Right forelimb (tissue), 1 donor: Measurements from ENCODE around the gene ADGRG3.

Experiments used
- DNase-seq: peaks from one replicate; pipeline ENCODE4 v3.0.0-alpha.2; 2018

Gene ADGRG3

DNA sequence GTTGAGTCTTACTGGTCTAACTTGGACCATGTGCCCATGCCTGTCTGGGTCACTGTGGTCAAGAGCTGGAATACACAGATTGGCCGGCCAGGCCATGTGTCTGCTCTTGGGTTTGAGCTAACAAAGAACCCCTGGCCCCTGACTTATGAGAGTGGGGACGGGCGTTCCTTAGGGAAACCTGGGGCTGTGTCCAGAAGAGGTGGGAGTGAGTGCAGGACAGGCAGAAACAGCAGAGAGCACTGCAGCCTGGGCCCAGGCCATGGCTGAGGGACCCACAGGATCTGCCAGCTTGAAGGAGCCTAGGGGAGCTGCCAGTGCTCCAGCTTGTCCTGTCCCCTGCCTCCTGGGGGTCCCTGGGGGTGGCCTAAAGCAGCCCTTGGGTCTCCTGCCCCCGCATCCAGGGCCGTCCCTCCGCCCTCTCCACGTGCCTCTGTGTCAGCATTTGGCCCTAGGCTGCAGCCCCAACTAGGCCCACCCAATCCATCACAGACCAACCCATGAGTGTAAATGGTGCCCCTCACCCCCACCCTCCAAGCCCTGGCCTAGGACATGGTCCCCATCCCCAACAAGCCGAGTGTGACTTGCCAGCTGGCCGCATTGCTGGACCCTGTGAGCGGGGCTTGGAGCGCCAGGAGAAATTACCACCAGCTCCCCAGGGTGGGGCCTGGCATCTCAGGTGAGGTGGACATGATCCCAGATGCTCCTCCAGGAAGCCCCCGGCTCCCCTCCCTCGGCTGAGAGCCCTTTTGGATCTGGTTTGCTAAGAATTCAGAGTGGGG is 14.0 kb downstream of the ADGRG3 start:
- no peak for DNase-seq

DNA sequence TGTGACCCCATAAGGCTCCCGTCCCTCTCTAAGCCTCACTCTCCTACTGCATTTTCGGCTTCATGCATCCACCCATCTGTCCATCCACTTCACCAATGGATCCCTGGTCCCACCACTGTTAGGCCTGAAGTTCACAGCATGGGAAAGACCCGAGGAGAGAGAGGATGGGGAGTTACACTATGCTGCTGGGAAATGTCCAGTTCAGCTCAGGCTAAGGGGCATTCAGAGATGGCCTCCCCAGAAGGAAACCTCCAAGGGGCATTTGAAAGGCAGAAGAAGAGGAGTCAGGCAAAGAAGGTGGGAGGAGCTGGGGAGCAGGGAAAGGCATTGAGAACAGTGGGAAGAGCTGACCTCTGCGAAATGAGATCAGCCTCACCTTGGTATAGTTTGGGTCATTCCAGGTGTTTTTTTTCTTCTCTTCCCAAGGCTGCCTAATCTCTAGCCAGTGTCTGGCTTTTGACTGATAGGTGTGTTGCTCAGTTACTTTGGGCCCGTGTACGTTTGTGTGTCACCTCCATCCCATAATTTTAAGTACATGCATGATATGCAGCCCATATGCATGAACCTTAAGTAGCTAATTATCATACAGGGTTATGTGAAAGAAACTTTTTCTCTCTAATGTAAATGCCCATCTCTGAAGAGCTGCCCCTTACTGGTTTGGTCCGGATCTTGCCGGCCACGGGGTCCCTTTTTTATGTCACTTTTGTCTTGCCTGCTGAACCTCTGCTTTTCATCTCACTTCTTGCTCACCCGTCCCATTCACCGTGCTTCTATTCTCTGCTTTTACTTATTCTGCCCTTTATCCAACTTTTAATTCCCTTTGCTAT is 14.9 kb downstream of the ADGRG3 start:
- no peak for DNase-seq

DNA sequence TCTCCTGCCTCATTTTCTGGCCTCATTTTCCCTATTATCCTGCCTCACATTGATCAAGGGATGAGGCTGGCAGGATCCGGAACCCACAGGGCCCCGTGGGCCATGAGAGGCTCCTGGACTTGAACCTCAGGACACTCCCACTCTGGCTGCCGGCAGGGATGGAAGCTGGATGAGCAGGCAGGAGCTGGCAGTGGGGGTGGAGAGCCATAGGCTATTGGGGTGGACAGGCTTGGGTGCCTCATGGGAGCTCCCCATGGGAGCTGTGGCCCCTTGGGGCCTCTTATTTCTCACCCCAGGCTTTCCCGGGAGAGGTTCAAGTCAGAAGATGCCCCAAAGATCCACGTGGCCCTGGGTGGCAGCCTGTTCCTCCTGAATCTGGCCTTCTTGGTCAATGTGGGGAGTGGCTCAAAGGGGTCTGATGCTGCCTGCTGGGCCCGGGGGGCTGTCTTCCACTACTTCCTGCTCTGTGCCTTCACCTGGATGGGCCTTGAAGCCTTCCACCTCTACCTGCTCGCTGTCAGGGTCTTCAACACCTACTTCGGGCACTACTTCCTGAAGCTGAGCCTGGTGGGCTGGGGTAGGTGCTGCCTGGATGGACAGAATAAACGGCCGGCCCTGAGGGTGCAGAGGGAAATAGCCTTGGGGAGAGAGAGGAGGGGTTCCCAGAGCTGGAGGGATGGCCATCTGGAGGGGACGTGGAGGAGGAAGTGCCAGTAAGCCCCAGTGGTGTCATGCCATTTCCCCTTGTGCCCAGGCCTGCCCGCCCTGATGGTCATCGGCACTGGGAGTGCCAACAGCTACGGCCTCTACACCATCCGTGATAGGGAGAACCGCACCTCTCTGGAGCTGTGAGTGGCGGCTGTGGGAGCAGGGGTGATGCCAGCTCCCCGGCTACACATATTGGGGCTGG is 15.8 kb downstream of the ADGRG3 start:
- DNase-seq: no peak

DNA sequence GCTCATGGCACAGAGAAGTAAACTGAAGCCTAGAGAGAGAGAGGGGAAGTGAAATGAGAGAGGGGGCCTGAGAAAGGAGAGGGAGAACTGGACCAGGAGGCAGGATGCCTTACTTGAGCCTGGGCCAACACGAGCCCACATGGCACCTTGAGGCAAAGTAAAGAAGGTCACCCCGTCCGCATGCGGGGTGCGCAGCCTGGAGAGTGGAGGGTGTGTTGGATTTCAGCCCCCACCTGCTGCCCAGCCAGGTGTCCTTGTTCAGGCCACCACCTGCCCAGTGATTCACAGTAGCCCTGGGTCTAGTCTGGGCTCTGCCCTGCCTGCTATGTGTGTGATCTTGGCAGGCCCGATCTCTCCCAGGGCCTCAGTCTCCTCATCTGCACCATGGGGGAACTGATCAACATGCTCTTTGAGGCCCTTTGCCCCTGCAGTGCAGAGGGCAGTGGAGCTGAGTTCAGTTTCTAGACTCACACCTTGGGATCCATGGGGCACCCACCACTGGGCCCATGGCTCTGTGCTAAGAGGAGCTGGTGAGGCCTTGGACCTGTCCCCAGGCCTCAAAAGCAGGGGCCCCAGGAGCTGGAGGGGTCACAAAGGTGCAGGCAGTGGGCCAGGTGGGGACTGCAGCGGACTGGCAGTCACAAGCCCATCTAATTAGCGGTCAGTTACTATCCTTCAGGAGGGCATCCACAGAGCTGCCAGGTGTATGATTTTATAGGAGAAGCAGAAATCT is 16.7 kb downstream of the ADGRG3 start:
- no peak for DNase-seq

DNA sequence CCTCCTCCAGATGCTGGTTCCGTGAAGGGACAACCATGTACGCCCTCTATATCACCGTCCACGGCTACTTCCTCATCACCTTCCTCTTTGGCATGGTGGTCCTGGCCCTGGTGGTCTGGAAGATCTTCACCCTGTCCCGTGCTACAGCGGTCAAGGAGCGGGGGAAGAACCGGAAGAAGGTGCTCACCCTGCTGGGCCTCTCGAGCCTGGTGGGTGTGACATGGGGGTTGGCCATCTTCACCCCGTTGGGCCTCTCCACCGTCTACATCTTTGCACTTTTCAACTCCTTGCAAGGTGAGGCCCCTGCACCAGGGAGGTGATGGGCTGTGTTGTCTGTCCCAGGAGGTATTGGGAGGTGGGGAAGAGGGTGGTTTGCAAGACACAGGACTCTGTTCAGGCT is 17.5 kb downstream of the ADGRG3 start:
- no peak for DNase-seq

DNA sequence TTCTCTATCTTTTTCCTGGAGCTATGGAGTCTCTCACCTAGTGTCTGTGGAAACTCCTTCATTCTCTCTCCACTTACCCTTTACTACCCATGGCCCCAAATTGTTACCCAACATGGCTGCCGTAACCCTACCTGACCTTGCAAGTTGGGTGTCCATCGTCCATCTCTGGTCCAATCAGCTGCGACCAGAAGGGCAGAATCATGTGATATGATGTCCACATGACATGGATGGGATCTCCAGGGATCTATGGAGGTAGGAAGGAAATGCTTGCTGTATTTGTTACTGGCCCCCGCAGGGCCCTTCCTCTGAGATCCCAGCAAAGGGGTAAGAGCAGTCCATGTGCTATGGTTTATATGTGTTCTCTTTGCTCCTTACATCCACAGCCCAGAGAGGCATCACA is 18.5 kb downstream of the ADGRG3 start:
- no peak for DNase-seq

DNA sequence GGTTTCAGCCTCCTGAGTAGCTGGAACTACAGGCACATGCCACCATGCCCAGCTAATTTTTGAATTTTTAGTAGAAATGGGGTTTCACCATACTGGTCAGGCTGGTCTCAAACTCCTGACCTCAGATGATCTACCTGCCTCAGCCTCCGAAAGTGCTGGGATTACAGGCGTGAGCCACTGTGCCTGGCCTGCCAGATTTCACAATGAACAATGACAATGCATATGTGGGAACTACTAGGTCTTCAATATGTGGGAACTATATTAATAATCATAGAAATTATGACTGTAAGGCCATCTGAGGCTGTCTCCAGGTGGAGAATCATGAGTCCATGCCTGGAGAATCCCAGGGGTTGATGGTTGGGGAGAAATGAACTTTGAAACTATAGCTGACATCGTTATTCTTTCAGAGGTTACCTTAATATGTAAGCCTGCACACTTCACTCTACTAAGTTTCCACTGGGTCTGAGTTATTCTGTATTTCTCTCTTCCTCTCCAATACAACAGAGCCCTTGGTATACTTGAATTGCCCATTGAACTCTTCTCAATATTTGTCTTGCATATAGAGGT is 19.3 kb downstream of the ADGRG3 start:
- DNase-seq: no peak

DNA sequence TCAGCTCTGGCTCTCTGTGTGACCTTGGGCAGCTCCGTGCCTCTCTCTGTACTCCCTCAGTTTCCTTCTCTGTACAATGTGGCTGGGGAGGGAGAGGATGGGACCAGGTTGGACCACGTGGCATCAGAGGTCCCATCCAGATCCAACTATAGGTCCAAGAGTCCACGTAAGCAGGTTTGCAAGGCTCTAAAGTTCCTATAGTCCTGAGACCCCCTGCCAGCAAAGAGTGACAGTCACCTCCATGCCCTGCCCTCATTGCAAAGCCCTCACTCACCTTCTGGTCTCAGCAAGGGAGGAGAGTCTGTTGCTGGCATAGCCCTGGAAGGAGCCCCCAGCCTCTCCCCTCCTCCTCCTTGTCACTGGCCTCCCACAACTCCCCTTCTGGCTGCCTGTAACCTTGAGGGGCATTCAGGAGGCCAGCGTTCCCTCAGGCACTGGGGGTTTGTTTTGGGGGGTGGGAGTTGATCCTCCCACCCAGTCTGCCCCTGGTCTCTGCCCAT is 20.4 kb downstream of the ADGRG3 start:
- DNase-seq: no peak

DNA sequence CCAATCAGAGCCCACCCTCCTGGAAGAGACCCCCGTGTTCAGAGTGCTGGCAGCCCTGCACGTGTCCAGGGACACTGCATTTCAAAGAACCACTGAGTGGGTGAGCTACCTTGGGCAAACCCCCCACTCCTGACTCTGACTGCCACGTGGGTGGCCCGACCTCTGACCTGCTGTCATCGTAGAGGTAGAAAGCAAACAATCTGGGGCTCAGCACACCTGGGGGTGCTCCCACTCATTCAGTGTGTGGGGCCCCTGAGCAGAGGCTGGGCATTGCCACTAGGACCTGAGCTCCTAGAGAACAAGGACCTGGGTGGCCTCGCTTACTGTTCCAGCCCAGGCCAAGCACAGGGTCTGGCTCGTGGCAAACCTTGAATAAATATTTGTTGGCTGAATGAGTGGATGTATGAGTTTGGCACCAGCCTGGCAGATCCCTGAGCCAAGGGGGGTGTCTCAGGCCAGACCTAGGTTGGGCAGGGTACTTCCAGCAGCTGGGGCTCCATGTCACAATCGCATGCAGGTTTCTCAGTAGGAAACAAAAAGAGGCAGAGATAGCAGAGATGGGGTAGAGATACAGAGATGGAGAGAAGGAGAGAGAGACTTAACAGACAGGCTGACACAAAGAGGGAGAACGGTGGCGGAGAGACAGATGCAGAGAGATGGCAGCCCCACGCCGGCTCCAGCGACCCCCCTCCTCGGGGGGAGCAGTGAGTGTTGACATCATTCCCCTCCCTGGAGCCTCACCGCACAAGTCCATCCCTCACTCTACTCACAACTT is 21.1 kb downstream of the ADGRG3 start:
- DNase-seq: no peak

DNA sequence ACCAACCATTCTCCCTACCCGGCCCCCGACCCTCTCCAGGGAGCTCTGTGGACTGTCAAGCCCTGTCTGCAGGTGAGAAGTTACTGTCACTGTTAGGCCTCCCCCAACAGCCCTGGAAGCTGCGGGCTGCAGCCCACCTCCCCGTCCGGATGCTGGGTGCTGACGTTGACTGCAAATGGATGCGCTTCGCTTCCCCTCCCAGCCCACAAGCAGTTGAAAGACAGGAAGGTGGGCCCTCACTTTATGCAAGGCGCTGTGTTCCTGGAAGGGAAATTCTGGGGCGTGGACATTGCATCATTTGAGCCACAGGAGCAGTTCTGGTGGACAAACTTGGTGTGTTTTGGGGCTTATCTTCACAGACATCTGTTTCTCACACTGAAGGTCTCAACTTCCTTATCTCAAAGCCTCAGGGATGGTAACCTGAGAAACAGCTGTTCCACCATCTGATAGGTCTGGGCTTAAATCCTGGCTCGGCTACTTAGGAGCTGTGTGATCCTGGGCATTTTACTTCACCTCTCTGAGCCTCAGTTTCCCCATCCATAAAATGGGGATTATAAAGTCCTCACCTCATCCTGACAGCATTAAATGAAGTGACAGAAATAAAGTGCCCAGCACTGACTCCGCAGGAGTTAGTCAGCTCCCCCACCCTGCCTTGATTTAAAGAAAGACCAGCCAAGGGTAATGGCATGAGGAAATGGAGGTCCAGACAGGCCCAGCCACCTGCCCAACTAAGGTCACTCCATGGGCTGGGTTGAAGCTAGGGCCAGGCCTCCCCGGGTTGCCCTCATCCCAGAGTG is 21.9 kb downstream of the ADGRG3 start:
- DNase-seq: no peak

DNA sequence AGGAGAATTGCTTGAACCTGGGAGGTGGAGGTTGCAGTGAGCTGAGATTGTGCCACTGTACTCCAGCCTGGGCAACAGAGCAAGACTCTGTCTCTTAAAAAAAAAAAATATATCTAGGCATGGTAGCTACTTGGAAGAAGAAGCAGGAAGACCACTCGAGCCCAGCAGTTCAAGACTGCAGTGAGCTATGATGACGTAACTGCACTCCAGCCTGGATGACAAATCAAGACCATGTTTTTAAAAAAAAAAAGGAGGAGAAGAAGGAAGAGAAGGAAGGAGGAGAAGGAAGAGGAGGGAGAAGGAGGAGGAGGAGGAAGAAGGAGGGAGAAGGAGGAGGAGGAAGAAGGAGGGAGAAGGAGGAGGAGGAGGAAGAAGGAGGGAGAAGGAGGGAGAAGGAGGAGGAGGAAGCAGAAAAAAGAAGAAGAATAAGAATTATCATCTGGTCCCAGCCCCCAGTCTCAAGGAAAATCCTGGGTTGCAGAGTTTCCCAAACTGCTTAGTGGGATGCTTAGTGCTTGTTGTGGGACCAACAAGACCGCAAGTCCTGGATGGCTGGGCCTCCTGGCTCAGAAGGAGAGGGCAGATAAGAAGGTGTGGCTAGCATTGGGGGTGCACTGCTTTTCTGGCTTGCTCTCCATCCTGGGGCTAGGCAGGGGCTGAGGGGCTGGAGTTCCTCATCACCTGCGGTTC is 22.8 kb downstream of the ADGRG3 start:
- no peak for DNase-seq

DNA sequence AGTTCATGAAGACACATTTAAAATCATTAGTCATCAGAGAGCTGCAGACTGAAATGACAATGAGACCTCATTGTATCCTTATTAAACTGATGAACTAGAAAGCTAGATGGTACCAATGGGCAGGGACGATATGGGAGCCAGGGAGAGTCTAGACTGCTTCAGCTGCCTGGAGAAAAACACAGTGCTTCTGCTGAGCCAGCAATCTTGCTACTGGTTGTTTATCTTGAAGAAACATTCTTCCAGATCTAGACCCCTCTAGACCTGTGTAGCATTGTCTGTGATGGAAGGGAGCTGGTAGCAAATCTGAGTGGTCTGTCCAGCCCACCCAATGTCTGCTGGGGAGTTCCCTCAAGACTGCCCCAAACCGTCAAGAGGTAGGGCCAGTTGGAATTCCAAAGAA is 24.5 kb downstream of the ADGRG3 start:
- DNase-seq: no peak

DNA sequence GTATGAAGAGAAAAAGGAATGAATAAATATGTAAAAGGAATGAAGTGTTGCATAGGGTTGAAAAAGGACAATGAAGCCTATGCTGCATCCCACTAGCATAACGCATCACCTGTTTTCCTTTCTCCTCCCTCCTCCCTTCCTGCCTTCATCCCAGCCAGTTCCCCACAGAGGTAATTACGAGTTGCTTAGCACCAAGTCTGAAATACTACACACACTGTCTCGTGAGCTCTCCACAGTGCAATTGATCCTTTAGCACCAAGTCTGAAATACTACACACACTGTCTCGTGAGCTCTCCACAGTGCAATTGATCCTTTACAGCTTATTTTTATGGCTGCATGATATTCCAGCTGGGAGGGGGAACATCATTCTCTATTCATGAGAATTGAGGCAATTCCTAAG is 25.4 kb downstream of the ADGRG3 start:
- DNase-seq: no peak

DNA sequence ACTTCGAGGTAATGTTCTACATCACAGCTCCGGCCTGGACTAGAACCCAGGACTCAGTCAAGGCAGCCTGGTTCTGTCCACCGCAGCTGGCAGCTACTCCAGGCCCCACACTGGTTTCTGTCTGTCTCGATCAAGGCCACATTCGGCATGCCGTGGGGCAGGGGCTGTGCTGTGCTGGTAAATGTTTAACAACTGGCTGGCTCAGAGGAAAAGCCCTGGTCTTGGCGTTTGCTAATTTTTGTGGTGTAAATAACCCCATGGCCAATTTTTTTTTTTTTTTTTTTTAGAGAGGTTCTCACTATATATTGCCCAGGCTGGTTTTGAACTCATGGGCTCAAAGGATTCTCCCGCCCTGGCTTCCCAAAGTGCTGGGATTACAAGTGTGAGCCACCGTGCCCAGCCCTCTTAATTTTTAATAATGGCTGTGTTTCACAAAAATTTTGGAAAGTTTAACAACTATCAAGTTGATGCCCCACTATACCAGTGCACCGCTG is 26.2 kb downstream of the ADGRG3 start:
- no peak for DNase-seq

DNA sequence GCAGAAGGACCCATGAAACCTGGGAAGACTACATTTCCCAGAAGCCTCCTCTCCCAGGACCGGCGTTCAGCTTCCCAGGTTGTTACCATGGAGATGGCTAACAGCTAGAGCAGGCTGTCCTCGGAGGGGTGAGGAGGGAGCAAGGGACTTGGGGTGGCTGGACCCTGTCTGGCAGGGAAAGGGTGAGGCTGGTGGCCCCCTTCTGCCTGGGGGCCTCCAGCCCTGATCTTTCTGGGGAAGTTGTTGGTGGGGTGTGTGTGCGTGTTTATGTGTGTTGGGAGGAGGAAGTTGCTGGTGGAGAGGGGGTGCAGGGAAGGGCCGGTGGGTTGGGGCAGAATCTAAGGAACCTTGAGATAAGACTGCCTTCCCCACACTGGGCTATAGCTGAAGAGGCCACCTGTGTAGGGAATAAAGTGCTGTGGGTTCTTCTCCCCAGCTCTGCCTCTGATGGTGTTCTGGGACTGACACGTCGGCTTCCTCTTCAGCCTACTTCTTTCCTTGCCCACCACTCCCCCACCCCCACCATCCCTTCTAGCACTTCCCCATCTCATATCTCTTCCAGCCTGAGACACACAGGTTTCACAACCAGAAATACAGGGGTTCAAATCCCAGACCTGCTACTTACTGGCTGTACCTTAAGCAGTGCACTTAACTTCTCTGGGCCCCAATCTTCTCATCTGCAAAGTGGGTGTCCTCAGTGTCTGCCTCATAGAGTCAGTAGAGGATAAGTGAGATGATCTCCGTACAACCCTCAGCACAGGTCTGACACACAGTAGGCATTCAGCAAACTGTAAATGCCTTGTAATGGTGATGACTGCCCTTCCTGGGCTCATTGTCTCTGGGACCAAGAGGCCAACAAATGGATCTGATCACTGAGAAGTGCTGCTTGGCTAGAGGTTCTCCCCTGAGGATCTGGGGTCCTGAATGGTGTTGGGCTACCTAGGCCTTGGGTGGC is 26.9 kb downstream of the ADGRG3 start, which contains the start of gene DRC7:
TSS of gene DRC7 (plus strand) at position 82 of the 955 bp plus-strand sequence. CDS start 3,144 bp downstream, outside the sequence.
- no peak for DNase-seq

DNA sequence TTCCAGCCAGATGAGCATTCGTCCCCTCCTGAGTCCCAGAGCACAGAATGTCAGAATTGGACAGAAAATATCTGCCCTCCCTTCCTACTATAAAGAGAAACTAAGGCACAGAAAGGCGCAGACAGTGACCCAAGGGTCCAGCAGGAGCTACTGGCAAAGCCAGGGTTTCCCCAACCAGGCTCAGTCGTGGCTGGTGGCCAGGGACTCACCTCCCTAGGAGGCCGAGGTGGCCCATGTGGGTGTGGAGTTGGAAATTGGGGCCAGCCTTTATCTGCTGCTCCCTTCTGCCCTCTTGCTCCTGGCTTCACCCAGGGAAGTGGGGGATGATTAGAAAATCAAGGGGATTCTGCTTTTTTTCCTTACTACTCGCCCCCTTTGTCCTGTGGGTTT is 27.6 kb downstream of the ADGRG3 start:
- DNase-seq: no peak

DNA sequence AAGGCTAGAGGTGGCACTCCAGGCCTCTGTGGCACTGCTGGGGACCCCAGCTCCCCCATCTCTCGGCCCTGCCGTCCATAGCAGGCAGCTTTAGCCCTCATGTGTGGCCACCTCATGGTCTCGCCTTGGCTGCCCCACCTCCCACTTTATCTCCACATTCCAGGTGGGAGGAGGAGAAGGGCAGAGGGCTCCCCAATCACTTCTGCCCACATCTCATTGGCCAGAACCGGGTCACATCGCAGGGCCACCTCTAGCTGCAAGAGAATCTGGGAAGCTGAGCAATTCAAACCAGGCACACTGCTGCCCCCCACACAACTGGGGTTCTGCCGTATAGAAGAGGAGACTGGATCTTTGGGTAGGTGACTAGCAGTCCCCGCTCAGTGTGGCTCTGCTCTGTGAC is 28.1 kb downstream of the ADGRG3 start:
- DNase-seq: no peak

DNA sequence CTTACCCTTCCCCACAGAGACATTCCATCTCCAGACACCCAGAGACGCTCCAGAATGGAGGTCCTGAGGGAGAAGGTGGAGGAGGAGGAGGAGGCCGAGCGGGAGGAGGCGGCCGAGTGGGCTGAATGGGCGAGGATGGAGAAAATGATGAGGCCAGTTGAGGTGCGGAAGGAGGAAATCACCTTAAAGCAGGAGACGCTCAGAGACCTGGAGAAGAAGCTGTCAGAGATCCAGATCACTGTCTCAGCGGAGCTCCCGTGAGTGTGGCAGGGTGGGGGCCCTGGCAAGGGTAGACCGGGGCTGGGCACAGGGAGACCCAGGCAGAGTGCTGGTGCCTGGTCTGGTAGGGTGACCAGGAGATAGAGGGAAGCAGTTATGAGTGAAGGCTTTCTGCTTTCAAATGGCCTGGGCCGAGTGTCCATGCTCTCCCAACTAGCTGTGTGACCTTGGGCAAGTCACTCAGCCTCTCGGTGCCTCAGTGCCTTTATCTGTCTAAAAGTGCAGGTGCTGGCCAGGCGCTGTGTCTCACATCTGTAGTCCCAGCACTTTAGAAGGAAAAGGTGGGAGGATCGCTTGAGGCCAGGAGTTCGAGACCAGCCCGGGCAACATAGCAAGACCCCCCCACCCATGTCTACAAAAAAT is 29.9 kb downstream of the ADGRG3 start:
- DNase-seq: no peak
